Measurements from ENCODE around the gene TGFBR3.

- TF ChIP-seq, protein P1, sequence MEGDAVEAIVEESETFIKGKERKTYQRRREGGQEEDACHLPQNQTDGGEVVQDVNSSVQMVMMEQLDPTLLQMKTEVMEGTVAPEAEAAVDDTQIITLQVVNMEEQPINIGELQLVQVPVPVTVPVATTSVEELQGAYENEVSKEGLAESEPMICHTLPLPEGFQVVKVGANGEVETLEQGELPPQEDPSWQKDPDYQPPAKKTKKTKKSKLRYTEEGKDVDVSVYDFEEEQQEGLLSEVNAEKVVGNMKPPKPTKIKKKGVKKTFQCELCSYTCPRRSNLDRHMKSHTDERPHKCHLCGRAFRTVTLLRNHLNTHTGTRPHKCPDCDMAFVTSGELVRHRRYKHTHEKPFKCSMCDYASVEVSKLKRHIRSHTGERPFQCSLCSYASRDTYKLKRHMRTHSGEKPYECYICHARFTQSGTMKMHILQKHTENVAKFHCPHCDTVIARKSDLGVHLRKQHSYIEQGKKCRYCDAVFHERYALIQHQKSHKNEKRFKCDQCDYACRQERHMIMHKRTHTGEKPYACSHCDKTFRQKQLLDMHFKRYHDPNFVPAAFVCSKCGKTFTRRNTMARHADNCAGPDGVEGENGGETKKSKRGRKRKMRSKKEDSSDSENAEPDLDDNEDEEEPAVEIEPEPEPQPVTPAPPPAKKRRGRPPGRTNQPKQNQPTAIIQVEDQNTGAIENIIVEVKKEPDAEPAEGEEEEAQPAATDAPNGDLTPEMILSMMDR (IDR thresholded peaks at IDR 0.05; ENCODE audit: insufficient read depth, low read length, poor library complexity, severe bottlenecking), result no peak
- TF ChIP-seq EZH2phosphoT487 (conservative IDR thresholded peaks at IDR 0.05; ENCODE audit: low read length), result no peak
Measured at GRCh38 chr1:91717839-91718238, 168.1 kb downstream of the TGFBR3 start.
